Posterior cingulate gyrus (tissue), 11 donors: ENCODE results near the gene CEP57L1.
"Not testable (repeated sequence)": the region's sequence is repeated elsewhere in the genome, so short reads cannot be mapped to it uniquely, and the experiment has no call there.

Source experiments
- DNase-seq, 10 donors: peaks; one replicate each; pipeline versions ENCODE4 v3.0.0 to v3.0.0-alpha.2; 2020 to 2021; ENCODE audit warnings: mixed read lengths in 3 of 10
- intact Hi-C: fragments of 100-400 bp; cut with DNase I; formaldehyde crosslinking; loops from one replicate; pipeline ENCODE4 v1.15.1; 2023

Gene CEP57L1

GRCh38 chr6:109097661-109098060 lies 2.4 kb downstream of the CEP57L1 start:
- no peak for DNase-seq
- intact Hi-C loops: no loop called here

- no peak for DNase-seq
- intact Hi-C loops: no loop called here
These were observed 7.5 kb downstream of the CEP57L1 start for GRCh38 chr6:109102762-109103161.

- no peak for DNase-seq
These were observed 8.6 kb downstream of the CEP57L1 start for GRCh38 chr6:109103942-109104341.

GRCh38 chr6:109104512-109104911 lies 9.2 kb downstream of the CEP57L1 start:
- DNase-seq: no peak

More at GRCh38 chr6:109103942-109104341, 8.6 kb downstream of the CEP57L1 start:
- intact Hi-C loops: no loop called here

GRCh38 chr6:109105681-109106080 lies 10.4 kb downstream of the CEP57L1 start:
- intact Hi-C loops: no loop called here
- DNase-seq: no peak

More at GRCh38 chr6:109104512-109104911, 9.2 kb downstream of the CEP57L1 start:
- intact Hi-C loops: no loop called here

GRCh38 chr6:109109663-109110062 lies 14.4 kb downstream of the CEP57L1 start:
- DNase-seq, intact Hi-C loops: not testable (repeated sequence)

- intact Hi-C loops, DNase-seq: not testable (repeated sequence)
These were observed 17.4 kb downstream of the CEP57L1 start for GRCh38 chr6:109112663-109113062.

GRCh38 chr6:109117346-109118035 lies 22.2 kb downstream of the CEP57L1 start:
- DNase-seq: no peak
- intact Hi-C loops: no loop called here

GRCh38 chr6:109118337-109118736 lies 23.0 kb downstream of the CEP57L1 start:
- intact Hi-C loops: no loop called here
- no peak for DNase-seq

- DNase-seq: no peak
- intact Hi-C loops: no loop called here
These were observed 23.6 kb downstream of the CEP57L1 start for GRCh38 chr6:109118871-109119354.

GRCh38 chr6:109121411-109121810 lies 26.1 kb downstream of the CEP57L1 start:
- intact Hi-C loops: no loop called here
- no peak for DNase-seq

- DNase-seq: no peak
- intact Hi-C loops: no loop called here
These were observed 28.9 kb downstream of the CEP57L1 start for GRCh38 chr6:109124219-109124618.

GRCh38 chr6:109125504-109125903 lies 30.2 kb downstream of the CEP57L1 start:
- no peak for DNase-seq
- intact Hi-C loops: no loop called here

- no peak for DNase-seq
These were observed 34.8 kb downstream of the CEP57L1 start for GRCh38 chr6:109130065-109130464.

GRCh38 chr6:109135600-109135999 lies 40.3 kb downstream of the CEP57L1 start:
- intact Hi-C loops, DNase-seq: not testable (repeated sequence)

More at GRCh38 chr6:109130065-109130464, 34.8 kb downstream of the CEP57L1 start:
- intact Hi-C loops: no loop called here

GRCh38 chr6:109136039-109136438 lies 40.7 kb downstream of the CEP57L1 start:
- intact Hi-C loops, DNase-seq: not testable (repeated sequence)

GRCh38 chr6:109136530-109136929 lies 41.2 kb downstream of the CEP57L1 start:
- intact Hi-C loops, DNase-seq: not testable (repeated sequence)

GRCh38 chr6:109139109-109139508 lies 43.8 kb downstream of the CEP57L1 start:
- intact Hi-C loops: no loop called here
- no peak for DNase-seq

- DNase-seq, intact Hi-C loops: not testable (repeated sequence)
These were observed 46.8 kb downstream of the CEP57L1 start for GRCh38 chr6:109142067-109142466.

- no peak for DNase-seq
- intact Hi-C loops: no loop called here
These were observed 47.9 kb downstream of the CEP57L1 start for GRCh38 chr6:109143191-109143590.

GRCh38 chr6:109148251-109148650 lies 52.9 kb downstream of the CEP57L1 start:
- DNase-seq, intact Hi-C loops: not testable (repeated sequence)

GRCh38 chr6:109148716-109149115 lies 53.4 kb downstream of the CEP57L1 start:
- intact Hi-C loops, DNase-seq: not testable (repeated sequence)
